Measurements from ENCODE around the gene SEC11A. TPM values are rescaled to one million over a fixed set of nuclear protein-coding genes. Genes with fewer than 3 reads are reported as not detected.
"Not testable (repeated sequence)": the region's sequence is repeated elsewhere in the genome, so short reads cannot be mapped to it uniquely, and the experiment has no call there.

SEC11A gene
- total and polyA plus RNA-seq, 2 experiments from 2014 or later: 218 to 271 TPM

DNA sequence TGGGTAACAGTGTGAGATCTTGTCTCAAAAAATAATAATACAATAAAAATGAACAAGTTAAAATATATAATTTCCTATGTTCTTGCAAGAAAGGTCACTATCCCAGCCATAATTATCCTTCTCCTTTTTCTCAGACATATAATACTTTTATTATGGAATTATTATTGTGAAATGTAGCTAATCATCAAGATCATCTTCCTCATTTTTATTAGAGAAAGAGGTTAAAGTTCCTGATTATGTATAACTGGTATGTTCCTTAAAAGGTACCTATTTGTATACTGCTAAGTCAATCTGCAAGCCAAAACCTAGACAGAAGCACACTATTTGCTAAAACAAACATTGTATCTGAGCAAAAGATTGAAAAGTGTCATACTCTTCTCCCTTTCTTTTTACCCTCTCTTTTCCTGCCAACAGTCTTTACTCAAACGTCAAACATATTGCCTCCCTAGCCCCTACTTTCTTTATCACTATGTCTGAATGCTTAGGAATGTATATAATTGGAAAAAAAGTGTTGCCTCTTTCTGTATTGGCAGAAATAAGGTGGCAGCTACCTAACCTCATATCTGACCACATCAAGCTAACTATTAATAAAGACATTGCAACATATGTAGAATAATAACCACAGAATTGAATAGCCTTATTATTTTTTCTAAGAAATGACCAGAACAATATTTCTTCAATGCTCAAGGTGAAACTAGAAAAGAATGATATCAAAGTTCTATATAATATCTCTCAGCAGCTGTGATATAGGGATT lies 18.5 kb downstream of the SEC11A start:
- 64% methylated on average over 1 of the region's 1 CpG for WGBS (ENCODE audit: low lambda C conversion rate, missing lambda C conversion rate)
- H4K20me1 ChIP-seq (ENCODE audit: insufficient read depth, poor library complexity, severe bottlenecking): peaks cover 49% of the 10 kb centered on the region
- H3K4me1 ChIP-seq (ENCODE audit: insufficient read depth): no peaks in the 10 kb centered on the region
- TF ChIP-seq EZH2 (IDR thresholded peaks at IDR 0.05; ENCODE audit: borderline replicate concordance): no peak
- H2AFZ ChIP-seq: no peak overlapping the region
- no peak for DNase-seq (ENCODE audit: low spot score)
- no peak overlapping the region for H3K27ac ChIP-seq
- H3K79me2 ChIP-seq: peaks cover 97% of the 10 kb centered on the region
- H3K9me2 ChIP-seq (replicated peaks; ENCODE audit: insufficient read depth): no peaks in the 10 kb centered on the region
- H3K27me3 ChIP-seq: no peaks in the 10 kb centered on the region
- H3K9me3 ChIP-seq (ENCODE audit: low read depth): no peaks in the 10 kb centered on the region
- no peak overlapping the region for H3K4me2 ChIP-seq
- H3K4me3 ChIP-seq: no peak overlapping the region
- H3K36me3 ChIP-seq (replicated peaks; ENCODE audit: insufficient read depth, low read depth): no peaks in the 10 kb centered on the region

DNA sequence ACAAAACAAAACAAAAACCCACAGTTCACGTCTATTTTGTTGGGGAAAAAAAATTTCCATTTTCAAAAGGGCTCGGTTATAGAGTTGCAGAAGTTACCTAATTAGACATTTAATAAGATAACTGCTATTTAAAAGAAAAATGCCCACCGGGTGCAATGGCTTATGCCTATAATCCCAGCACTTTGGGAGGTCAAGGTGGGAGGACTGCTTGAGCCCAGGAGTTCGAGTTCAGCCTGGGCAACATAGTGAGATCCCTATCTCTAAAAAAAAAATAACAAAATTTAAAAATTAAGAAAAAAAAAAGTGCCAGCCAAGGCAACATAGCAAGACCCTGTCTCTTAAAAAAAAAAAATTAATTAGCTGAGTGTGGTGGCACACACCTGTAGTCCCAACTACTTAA lies 19.2 kb downstream of the SEC11A start:
- Histone ChIP-seq H3K9me3 (ENCODE audit: low read depth) (no peaks in the 10 kb centered on the region), H2AFZ (no peak overlapping the region), H3K27me3 (no peaks in the 10 kb centered on the region), H3K4me2 (no peak overlapping the region), H4K20me1 (ENCODE audit: insufficient read depth, poor library complexity, severe bottlenecking) (peaks cover 55% of the 10 kb centered on the region), H3K79me2 (peaks cover 97% of the 10 kb centered on the region), H3K4me3 (no peak overlapping the region), H3K9me2 (replicated peaks; ENCODE audit: insufficient read depth) (no peaks in the 10 kb centered on the region), H3K4me1 (ENCODE audit: insufficient read depth) (no peaks in the 10 kb centered on the region), H3K36me3 (replicated peaks; ENCODE audit: insufficient read depth, low read depth) (no peaks in the 10 kb centered on the region), H3K27ac (no peak overlapping the region)
- no peak for DNase-seq (ENCODE audit: low spot score)
- TF ChIP-seq EZH2 (IDR thresholded peaks at IDR 0.05; ENCODE audit: borderline replicate concordance): no peak
- TF ChIP-seq EZH2phosphoT487 (IDR thresholded peaks at IDR 0.05; ENCODE audit: low read depth, severe bottlenecking, unreplicated experiment): no peak
- TF ChIP-seq CTCF (IDR thresholded peaks at IDR 0.05; ENCODE audit: poor library complexity): no peak
- WGBS (ENCODE audit: low lambda C conversion rate, missing lambda C conversion rate): 91% methylated on average over 4 of the region's 4 CpGs

DNA sequence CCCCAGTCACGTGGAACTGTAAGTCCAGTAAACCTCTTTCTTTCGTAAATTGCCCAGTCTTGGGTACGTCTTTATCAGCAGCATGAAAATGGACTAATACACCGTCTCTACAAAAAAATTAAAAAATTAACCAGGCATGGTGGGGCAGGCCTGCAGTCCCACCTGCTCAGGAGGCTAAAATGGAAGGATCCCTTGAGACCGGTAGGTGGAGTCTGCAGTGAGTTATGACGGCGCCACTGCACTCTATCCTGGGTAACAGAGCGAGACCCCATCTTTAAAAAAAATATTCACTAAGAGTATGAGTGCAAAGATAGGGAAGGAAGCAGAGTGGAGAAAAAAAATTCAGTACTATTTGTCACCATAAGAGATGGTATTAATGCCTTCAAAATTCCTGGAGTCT lies 25.6 kb downstream of the SEC11A start:
- Histone ChIP-seq H3K9me3 (ENCODE audit: low read depth) (no peaks in the 10 kb centered on the region), H2AFZ (no peak overlapping the region), H4K20me1 (ENCODE audit: insufficient read depth, poor library complexity, severe bottlenecking) (peaks cover 18% of the 10 kb centered on the region), H3K36me3 (replicated peaks; ENCODE audit: insufficient read depth, low read depth) (no peaks in the 10 kb centered on the region), H3K27ac (no peak overlapping the region), H3K4me3 (no peak overlapping the region), H3K4me2 (no peak overlapping the region), H3K79me2 (peaks cover 63% of the 10 kb centered on the region), H3K27me3 (no peaks in the 10 kb centered on the region), H3K9me2 (replicated peaks; ENCODE audit: insufficient read depth) (no peaks in the 10 kb centered on the region), H3K4me1 (ENCODE audit: insufficient read depth) (no peaks in the 10 kb centered on the region)
- no peak for DNase-seq (ENCODE audit: low spot score)
- no peak for TF ChIP-seq EZH2 (IDR thresholded peaks at IDR 0.05; ENCODE audit: borderline replicate concordance)
- TF ChIP-seq CTCF (IDR thresholded peaks at IDR 0.05; ENCODE audit: poor library complexity): no peak
- no peak for TF ChIP-seq EZH2phosphoT487 (IDR thresholded peaks at IDR 0.05; ENCODE audit: low read depth, severe bottlenecking, unreplicated experiment)
- WGBS (ENCODE audit: low lambda C conversion rate, missing lambda C conversion rate): 98% methylated on average over 8 of the region's 8 CpGs

- H3K36me3 ChIP-seq (replicated peaks; ENCODE audit: insufficient read depth, low read depth): no peaks in the 10 kb centered on the region
- no peaks in the 10 kb centered on the region for H3K9me2 ChIP-seq (replicated peaks; ENCODE audit: insufficient read depth)
- no peaks in the 10 kb centered on the region for H3K27me3 ChIP-seq
- H3K79me2 ChIP-seq: peaks cover 61% of the 10 kb centered on the region
- peaks cover 18% of the 10 kb centered on the region for H4K20me1 ChIP-seq (ENCODE audit: insufficient read depth, poor library complexity, severe bottlenecking)
- DNase-seq (ENCODE audit: low spot score): no peak
- H3K9me3 ChIP-seq (ENCODE audit: low read depth): no peaks in the 10 kb centered on the region
- TF ChIP-seq EZH2phosphoT487 (IDR thresholded peaks at IDR 0.05; ENCODE audit: low read depth, severe bottlenecking, unreplicated experiment) (no peak), CTCF (IDR thresholded peaks at IDR 0.05; ENCODE audit: poor library complexity) (no peak), EZH2 (IDR thresholded peaks at IDR 0.05; ENCODE audit: borderline replicate concordance) (no peak)
- H3K4me1 ChIP-seq (ENCODE audit: insufficient read depth): no peaks in the 10 kb centered on the region
- no peak overlapping the region for H2AFZ ChIP-seq
- H3K4me3 ChIP-seq: no peak overlapping the region
- H3K4me2 ChIP-seq: no peak overlapping the region
- no peak overlapping the region for H3K27ac ChIP-seq
- WGBS (ENCODE audit: low lambda C conversion rate, missing lambda C conversion rate): 96% methylated on average over 4 of the region's 4 CpGs
Measured at GRCh38 chr15:84689858-84690257, 26.1 kb downstream of the SEC11A start.

DNA sequence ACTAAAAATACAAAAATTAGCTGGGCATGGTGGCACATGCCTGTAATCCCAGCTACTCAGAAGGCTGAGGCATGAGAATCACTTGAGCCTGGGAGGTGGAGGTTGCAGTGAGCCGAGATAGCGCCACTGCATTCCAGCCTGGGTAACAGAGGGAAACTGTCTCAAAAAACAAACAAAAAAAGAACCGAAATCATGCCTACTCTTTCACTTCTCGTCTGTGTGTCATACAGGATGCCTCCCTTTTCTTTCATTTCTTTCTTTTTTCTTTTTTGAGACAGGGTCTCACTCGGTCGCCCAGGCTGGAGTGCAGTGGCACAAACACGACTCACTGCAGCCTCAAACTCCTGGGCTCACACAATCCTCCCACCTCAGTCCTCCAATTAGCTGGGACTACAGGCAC lies 29.5 kb downstream of the SEC11A start:
- not testable (repeated sequence) for H4K20me1 ChIP-seq (ENCODE audit: insufficient read depth, poor library complexity, severe bottlenecking); H3K4me3 ChIP-seq; DNase-seq (ENCODE audit: low spot score); H3K4me1 ChIP-seq (ENCODE audit: insufficient read depth); H3K9me3 ChIP-seq (ENCODE audit: low read depth); H3K27me3 ChIP-seq; H3K27ac ChIP-seq; H3K4me2 ChIP-seq; H2AFZ ChIP-seq; H3K36me3 ChIP-seq (replicated peaks; ENCODE audit: insufficient read depth, low read depth); H3K9me2 ChIP-seq (replicated peaks; ENCODE audit: insufficient read depth)
- peaks cover 40% of the 10 kb centered on the region for H3K79me2 ChIP-seq
- WGBS (ENCODE audit: low lambda C conversion rate, missing lambda C conversion rate): 95% methylated on average over 7 of the region's 7 CpGs

Measured in hepatocyte (in vitro differentiated cells).